ENCODE data around the gene TMC8.
"Not testable (repeated sequence)": the region's sequence is repeated elsewhere in the genome, so short reads cannot be mapped to it uniquely, and the experiment has no call there.

TMC8 gene

DNA sequence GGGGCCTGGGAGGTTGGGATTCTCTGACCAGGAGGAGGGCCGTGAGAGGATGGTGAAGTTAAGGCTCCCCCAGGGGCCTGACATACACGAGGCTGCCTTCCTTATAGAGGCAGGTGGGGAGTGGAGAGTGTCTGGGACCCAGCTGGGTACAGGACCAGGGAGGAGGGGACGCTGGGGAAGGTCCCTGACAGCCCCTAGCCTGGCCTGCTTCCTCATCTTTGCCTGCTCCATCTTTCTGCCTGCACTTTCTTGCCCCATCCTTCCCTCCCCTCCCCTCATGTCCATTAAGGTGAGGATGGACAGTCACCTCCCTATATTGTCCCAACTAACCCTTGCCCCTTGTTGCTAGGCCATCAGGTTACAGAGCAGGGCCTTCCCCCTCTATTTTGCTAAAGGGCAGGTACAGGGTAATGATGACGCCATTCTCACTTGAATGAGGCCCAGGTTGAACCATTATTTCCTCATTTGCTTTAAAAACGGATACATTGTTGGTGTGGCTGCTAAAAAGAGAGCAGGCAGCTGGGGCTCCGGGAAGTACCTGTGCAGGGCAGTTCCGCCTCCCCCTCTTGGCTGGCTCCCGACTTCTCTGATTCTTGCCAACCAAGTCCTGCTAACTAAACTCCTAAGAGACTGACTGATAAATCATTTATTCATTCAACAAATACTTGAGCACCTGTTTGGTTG is 16.9 kb downstream of the TMC8 start:
- in situ Hi-C loops (cut with MboI; ENCODE audit: low sequenced_read_pairs), result no loop called here

DNA sequence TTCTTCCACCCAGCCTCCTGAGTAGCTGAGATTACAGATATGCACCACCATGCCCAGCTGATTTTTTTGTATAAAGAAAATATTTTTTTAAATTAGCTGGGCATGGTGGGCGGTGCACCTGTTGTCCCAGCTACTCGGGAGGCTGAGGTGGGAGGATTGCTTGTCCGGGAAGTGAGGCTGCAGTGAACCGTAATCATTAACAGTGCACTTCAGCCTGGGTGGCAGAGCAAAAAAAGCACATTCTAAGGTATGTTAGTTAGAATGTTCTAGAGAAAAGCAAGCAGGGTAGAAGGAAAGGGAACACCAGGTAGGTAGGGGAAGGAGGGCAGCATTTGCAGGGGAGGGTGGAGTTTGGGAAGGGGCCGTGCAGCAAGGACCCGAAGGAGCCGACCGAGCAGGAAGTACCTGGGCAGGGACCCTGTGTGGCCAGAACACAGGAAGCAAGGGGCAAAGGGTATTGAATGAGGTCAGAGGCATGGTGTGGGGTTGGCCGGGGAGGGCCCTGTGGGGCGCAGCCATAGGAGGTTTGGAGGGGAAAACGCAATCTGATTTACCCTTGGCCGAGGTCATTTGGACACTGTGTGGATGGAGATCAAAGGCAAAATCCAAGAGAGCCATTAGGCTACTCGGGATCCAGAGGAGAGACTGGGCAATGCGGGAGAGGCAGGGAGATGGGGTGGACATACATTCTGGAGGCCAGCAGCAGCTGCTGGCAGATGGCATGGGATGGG is 17.9 kb downstream of the TMC8 start:
- in situ Hi-C loops (cut with MboI; ENCODE audit: low sequenced_read_pairs), result no loop called here

DNA sequence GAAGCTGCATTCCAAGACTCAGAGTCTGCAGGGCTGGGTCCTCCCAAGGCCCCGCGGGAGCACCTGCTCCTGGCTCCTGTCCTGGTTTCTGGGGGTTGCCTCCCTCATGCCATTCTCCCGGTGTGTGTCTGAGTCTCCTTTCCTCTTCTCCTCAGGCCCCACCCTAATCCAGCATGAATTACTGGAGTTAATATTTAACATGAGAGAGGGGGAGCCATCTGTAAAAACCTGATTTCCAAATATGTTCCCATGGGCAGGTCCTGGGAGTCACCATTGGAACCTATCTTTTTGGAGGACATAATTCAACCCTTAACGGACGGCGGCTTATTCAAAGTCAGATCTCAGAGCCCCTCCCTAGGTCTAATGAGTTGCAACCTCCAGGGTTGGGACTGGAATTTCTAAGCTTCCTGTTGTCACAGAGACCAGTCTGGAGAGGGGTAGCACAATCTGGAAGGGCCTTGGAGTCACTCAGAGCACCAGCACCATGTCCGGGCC is 21.0 kb downstream of the TMC8 start:
- in situ Hi-C loops (cut with MboI; ENCODE audit: low sequenced_read_pairs), result no loop called here

DNA sequence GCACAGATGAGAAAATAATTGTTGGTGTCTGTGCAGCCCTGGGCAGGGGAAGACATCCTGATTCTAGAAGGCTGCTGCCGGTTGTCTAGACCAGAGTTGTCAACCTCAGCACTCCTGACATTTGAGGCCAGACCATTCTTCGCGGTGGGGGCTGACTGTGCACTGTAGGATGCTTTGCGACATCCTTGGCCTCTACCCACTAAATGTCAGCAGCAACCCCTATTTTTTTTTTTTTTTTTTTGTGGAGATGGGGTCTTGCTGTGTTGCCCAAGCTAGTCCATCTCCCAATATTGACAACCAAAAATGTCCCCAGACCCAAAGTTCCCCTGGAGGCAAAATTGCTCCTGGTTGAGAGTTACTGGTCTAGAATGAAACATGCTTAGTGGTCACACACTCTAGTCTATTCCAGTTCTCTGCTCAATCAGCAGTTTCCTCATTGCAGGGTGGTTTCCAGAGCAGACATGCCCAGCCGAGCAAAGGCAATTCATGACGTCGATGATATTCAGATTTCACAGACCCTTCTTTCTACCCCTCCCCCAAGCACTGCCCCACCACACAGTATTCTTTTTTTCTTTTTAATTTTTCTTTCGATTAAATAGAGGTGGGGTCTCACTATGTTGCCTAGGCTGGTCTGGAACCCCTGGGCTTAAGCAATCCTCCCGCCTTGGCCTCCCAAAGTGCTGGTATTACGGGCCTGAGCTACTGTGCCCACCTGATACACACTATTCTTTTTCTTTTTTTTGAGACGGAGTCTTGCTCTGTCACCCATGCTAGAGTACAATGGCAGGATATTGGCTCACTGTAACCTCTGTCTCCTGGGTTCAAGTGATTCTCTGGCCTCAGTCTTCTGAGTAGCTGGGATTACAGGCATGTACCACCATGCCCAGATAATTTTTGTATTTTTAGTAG is 24.6 kb downstream of the TMC8 start:
- in situ Hi-C loops (cut with MboI; ENCODE audit: low sequenced_read_pairs), result no loop called here

DNA sequence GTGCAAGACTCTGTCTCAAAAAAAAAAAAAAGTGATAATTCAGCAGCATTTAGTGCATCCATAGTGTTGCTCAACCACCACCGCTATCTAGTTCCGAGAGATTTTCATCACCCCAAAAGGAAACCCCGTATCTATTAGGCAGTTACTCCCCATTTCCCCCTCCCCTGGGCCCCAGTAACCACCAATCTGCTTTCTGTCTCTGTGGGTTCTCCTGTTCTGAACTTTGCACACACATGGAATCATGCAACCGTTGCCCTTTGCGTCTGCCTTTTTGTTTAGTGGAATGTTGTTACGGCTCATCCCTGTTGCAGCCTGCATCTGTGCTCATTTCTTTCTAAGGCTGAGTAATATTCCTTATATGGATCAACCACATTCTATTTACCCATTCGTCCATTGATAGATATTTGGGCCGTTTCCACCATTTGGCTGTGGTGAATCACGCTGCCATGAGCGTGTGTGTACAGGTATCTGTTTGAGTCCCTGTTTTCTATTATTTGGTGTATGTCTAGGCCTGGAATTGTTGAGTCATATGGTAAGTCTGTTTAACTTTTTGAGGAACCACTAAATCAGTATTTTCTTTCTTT is 29.1 kb downstream of the TMC8 start:
- in situ Hi-C loops (cut with MboI; ENCODE audit: low sequenced_read_pairs), result no loop called here

DNA sequence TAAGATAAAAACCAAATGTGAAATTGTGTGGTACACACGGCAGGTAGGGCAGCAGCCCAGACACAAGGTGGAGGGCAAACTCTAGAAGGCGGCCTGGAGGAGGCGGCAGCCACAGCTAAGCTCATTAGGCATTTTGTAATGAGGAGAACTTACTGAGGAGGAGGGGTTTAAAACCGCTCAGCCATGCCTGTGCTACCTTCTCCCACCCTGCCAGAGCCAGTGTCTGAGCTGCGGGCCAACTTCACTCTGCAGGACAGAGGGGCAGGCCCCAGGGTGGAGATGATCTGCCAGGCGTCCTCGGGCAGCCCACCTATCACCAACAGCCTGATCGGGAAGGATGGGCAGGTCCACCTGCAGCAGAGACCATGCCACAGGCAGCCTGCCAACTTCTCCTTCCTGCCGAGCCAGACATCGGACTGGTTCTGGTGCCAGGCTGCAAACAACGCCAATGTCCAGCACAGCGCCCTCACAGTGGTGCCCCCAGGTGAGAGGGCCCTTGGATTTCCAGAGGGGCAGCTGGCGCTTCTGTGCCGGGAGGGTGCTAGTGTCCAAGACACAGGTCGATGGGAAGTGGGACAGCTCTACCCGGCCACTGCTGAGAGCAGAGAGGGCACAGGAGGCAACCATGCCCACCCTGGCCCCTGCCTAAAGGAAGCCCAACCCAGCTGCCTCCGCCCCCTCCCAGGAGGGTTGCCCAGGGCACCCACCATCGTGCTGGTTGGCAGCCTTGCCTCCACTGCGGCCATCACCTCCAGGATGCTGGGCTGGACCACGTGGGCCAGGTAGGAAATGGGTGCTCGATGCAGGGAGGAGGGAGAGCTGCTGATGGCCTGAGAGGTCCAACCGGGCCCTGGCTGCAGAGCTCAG is 33.5 kb downstream of the TMC8 start:
- in situ Hi-C loops (cut with MboI; ENCODE audit: low sequenced_read_pairs), result no loop called here

DNA sequence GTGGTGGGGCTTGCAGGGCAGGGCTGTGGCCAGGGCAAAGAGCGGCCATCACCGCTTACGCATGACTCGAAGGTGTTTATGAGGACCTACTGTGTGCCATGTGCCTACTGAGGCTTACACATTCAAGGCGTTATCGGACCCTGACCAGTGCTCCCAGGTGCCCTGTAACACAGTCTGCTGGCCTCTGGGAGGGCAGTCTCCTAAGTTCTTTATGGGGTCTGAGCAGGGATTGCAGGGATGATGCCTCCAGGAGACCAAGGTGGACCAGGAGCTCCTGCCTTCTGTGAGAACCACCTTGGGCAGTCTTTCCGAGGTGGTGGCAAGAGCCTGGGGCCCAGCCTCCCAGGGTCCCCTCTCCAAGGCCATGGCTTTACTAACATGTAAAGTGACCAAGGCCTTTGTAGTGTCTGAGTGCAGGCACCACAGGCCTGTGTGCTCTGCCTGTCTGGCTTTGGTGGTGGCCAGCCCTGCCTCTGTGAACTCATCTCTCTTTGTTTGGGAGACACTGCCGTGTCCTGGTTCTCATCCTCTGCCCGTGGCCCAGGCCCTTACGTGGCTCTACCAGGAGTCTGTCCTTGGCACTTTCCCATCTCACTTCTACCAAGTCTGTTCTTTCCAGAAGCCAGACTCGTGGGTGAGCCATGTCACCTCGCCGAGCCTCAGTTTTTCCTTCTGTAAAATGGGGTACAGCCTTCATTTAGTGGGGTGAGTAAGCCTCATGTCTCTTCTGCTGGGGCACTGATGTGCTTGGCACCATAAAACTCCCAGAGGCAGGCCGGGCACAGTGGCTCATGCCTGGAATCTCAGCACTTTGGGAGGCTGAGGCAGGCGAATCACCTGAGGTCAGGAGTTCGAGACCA is 34.4 kb downstream of the TMC8 start:
- in situ Hi-C loops (cut with MboI; ENCODE audit: low sequenced_read_pairs), result no loop called here

DNA sequence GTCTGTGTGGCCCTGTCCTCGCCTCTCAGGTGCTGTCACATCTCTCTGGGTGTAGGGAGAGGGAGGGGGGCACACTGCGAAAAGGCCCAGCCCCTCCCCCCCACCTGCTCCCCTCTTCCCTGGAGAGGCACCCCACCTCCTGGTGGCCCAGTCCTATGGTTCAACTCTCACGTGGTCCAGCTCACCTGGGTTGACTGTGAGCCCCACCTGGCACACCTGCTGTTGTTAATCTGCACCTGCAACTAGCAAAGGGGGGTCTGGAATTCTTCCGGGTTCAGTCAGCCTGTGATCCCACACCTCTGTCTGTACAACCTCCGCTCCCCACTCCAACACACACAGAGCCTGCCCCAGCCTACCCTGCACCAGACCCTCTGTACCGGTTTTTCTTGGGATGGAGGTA is 35.8 kb downstream of the TMC8 start:
- in situ Hi-C loops (cut with MboI; ENCODE audit: low sequenced_read_pairs), result no loop called here

DNA sequence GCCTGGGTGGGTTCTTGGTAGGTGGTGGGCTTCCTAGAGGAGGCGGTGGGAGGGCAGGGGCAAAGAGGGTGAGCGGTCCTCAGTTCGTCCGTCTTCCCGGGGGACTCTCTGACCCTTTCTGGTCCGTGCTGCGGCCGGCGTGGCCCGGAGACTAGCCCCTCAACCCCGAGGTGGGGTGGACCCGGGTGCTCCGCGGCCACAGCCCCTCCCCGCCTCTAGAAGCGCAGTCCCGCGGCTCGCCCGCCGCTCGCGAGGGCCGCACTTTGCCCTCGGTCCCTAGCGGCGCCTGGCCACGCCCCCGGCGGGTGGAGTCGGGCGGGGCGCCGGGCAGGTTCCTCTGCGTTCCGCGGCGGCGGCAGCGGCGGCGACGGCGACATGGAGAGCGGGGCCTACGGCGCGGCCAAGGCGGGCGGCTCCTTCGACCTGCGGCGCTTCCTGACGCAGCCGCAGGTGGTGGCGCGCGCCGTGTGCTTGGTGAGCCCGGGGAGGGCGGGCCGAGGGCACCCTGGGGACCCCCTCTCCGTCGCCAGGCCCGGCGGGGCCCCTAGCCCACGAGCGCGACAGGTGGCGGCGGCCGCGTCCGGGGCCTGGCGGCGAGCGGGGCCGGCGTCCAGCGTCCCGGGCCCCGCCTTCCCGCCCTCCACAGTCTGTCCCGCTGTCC is 37.8 kb downstream of the TMC8 start, which contains the start of gene SYNGR2:
SYNGR2 (plus strand) TSS at position 340 of the 661 bp plus-strand sequence; CDS start at position 376, 36 bp downstream.
- in situ Hi-C loops (cut with MboI; ENCODE audit: low sequenced_read_pairs), result no loop called here

DNA sequence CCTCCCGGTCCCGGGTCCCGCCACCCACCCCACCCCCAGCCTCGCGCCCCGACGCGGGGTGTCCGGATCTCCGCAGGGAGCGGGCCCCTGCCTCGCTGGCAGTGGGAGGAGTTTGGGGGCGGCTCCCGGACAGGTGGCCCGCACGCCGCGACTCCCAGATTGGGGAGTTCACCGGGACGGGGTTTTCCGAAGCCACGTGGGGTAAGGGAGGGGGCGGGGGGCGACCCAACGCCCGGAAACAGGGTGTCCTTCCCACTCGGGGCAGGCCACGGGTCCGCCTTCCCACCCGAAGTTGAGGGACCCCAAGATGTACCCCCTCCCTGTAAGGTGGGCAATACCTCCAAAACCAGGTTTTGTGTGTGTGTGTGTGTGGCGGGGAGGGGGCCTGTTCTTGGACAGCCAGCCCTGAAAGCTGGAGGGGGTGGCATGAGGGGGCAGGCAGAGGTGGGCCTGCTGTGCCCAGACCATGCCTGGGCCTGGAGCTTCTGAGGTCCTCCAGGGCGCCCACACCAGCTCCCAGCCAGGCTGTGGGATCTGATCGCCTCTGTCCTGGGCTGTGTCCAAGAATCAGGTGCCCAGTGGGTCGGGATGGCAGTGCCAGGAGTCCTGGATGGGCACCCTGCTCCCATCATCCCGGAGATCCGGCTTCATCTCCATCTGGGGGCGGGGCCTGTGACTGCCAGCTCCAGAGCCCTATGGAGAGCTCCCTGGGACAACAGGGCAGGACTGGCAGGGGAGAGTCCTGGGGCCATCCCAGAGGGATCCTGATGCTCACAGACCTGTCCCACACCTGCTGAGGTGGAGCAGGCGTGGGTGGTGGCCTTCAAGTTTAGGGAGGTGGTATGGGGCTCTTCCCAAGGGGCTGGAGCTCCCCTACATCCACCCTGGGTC is 38.6 kb downstream of the TMC8 start:
- in situ Hi-C loops (cut with MboI; ENCODE audit: low sequenced_read_pairs), result no loop called here

DNA sequence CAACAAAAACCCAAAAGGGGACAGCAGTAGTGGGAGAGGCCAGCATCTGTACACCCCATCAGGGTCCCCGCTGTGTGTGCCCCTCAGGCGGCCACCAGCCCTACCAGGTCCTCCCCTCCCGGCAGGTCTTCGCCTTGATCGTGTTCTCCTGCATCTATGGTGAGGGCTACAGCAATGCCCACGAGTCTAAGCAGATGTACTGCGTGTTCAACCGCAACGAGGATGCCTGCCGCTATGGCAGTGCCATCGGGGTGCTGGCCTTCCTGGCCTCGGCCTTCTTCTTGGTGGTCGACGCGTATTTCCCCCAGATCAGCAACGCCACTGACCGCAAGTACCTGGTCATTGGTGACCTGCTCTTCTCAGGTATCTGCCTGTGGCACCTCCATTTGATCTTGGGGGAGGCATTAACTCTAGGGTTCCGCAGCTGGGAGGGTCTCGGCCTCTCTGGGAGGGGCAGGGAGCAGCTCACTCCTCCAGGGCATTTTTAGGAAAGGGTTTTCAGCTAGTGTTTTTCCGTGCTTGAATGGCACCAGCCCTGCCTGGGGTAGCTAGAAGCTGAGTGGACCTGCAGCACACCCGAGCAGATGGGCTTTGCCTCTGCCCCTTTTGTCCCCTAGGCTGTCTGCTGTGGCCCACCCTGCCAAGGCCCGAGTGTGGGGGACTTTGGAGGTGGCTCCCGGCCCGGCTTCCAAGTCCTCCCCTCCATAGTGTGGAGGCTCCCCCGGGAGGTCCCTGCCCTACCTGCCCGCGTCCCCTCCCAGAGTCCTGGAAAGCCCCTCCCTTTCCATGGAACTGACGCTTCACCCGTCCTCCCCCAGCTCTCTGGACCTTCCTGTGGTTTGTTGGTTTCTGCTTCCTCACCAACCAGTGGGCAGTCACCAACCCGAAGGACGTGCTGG is 40.4 kb downstream of the TMC8 start:
- in situ Hi-C loops (cut with MboI; ENCODE audit: low sequenced_read_pairs), result no loop called here

DNA sequence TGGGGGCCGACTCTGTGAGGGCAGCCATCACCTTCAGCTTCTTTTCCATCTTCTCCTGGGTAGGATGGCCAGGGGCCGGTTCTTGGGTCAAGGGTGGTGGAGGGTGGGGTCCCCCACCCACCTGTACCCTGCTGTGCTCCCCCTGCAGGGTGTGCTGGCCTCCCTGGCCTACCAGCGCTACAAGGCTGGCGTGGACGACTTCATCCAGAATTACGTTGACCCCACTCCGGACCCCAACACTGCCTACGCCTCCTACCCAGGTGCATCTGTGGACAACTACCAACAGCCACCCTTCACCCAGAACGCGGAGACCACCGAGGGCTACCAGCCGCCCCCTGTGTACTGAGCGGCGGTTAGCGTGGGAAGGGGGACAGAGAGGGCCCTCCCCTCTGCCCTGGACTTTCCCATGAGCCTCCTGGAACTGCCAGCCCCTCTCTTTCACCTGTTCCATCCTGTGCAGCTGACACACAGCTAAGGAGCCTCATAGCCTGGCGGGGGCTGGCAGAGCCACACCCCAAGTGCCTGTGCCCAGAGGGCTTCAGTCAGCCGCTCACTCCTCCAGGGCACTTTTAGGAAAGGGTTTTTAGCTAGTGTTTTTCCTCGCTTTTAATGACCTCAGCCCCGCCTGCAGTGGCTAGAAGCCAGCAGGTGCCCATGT is 41.1 kb downstream of the TMC8 start:
- in situ Hi-C loops (cut with MboI; ENCODE audit: low sequenced_read_pairs), result not testable (repeated sequence)

DNA sequence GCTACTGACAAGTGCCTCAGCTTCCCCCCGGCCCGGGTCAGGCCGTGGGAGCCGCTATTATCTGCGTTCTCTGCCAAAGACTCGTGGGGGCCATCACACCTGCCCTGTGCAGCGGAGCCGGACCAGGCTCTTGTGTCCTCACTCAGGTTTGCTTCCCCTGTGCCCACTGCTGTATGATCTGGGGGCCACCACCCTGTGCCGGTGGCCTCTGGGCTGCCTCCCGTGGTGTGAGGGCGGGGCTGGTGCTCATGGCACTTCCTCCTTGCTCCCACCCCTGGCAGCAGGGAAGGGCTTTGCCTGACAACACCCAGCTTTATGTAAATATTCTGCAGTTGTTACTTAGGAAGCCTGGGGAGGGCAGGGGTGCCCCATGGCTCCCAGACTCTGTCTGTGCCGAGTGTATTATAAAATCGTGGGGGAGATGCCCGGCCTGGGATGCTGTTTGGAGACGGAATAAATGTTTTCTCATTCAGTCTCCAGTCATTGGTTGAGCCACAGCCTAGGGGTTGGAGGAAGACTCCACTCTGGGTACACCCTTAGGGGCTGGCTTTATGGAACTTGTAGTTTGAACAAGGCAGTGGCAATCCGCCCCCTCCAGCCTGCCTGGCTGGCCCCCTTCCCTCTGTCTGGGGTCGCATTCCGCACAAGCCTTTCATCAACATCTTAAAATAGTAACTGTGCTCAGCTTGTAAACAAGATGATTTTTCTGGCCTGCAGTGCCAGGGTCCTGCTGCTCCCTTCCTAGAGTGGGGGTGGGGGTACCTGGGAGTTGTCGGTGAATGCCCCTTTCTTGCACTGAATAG is 41.9 kb downstream of the TMC8 start:
- in situ Hi-C loops (cut with MboI; ENCODE audit: low sequenced_read_pairs), result no loop called here

DNA sequence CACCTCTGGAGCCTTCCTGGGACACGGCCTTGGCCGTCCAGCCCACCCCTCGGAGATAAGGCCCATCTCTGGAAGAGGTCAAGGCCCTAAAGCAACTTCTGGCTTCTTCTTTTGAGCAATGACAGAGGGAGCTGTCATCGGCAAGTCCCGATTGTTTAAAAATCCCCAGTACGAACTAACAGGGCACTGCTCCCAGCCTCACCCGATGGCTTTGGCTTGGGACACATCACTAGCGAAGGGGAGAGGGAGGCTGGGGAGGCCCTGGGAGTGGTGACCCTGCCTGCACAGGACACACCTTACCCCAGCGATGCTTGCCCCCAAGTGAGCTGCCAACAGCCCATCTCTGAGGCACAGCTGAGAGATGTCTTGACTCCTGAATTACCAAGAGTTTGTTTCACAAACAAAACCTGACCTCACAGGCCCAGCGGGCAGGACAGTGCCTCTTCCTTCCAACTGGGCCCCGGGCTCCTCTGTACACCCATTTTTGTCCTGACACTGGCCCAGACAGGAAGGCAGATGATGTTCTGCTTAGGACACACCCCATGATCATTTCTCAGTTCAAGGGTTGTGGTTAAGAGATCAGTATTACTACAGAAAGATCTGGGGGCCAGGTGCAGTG is 42.6 kb downstream of the TMC8 start:
- in situ Hi-C loops (cut with MboI; ENCODE audit: low sequenced_read_pairs), result no loop called here

All from HL-60/S4 treated with phorbol 12-myristate 13-acetate at 8.2 ng/mL for 4 days and 3 days (cell line).